ENCODE results near the gene VAV2. TPM values are rescaled to one million over a fixed set of nuclear protein-coding genes. Genes with fewer than 3 reads are reported as not detected.
A peak's percentile ranks its signal among the peaks of the same experiment; 100 is the strongest.

The VAV2 gene
- polyA plus RNA-seq, 1 of the 3 experiments (the other 2 are of a cell fraction): 14.9 TPM

- Histone ChIP-seq H4K20me1 (ENCODE audit: insufficient read depth) (peaks cover 31% of the 10 kb centered on the region; the same call in 1 of the 2 replicates), H3K27ac (ENCODE audit: low read depth in 2 of 2, low read length in 1 of 2) (peak overlapping the region in 1 of 2 experiments; percentile 8; a peak in 1 of 4 replicates), H3K4me2 (no peak overlapping the region), H3K9ac (no peak overlapping the region), H3F3A (replicated peaks; ENCODE audit: insufficient read depth) (no peaks in the 10 kb centered on the region), H3K27me3 (ENCODE audit: insufficient read depth) (no peaks in the 10 kb centered on the region), H3K4me3 (ENCODE audit: low read depth in 2 of 2, low read length in 1 of 2) (no peak overlapping the region), H3K79me2 (ENCODE audit: insufficient read depth) (peaks cover 71% of the 10 kb centered on the region; the same call in 1 of the 2 replicates), H3K9me2 (no peaks in the 10 kb centered on the region), H3K9me3 (no peaks in the 10 kb centered on the region), H3K36me3 (replicated peaks in 1 of 2; ENCODE audit: control insufficient read depth in 1 of 2, insufficient read depth in 2 of 2, low read length in 1 of 2) (no peaks in the 10 kb centered on the region), H2AFZ (ENCODE audit: low read depth) (no peak overlapping the region), H3K4me1 (ENCODE audit: control insufficient read depth in 1 of 2, insufficient read depth in 2 of 2, low read depth in 1 of 2, low read length in 1 of 2) (peaks cover 0 to 49% of the 10 kb centered on the region in 2 experiments; a peak in 1 of 4 replicates)
- ChIA-PET POLR2A (no interaction called here), CTCF (interaction anchor here (1.4 kb wide), 1 partner anchor 145 kb away, joined by 6 read pairs; no protein-coding TSS in a partner anchor)
- no peak for DNase-seq
- no peak for TF ChIP-seq PBX3 (IDR thresholded peaks at IDR 0.05)
- no peak for TF ChIP-seq SMC3 (IDR thresholded peaks at IDR 0.05; ENCODE audit: low read depth, low read length)
- no peak for TF ChIP-seq MAX (IDR thresholded peaks at IDR 0.05; ENCODE audit: low read depth)
- no peak for TF ChIP-seq RXRA (IDR thresholded peaks at IDR 0.05; ENCODE audit: borderline replicate concordance, low read depth)
- TF ChIP-seq RAD21 (IDR thresholded peaks at IDR 0.05; ENCODE audit: low read length): no peak
- TF ChIP-seq FOSL2 (IDR thresholded peaks at IDR 0.05; ENCODE audit: borderline replicate concordance, low read depth): no peak
- TF ChIP-seq YY1 (IDR thresholded peaks at IDR 0.05; ENCODE audit: low read depth): no peak
- TF ChIP-seq IRF3 (IDR thresholded peaks at IDR 0.05; ENCODE audit: low read depth, low read length): no peak
- no peak for TF ChIP-seq CTCF (IDR thresholded peaks at IDR 0.05)
- no peak for TF ChIP-seq USF2 (IDR thresholded peaks at IDR 0.05; ENCODE audit: borderline replicate concordance, low read depth, low read length)
- TF ChIP-seq USF1 (IDR thresholded peaks at IDR 0.05; ENCODE audit: borderline replicate concordance, low read depth): no peak
- TF ChIP-seq REST (IDR thresholded peaks at IDR 0.05; ENCODE audit: low read depth, low read length): no peak
- no peak for TF ChIP-seq TEAD4 (IDR thresholded peaks at IDR 0.05; ENCODE audit: borderline replicate concordance, insufficient read depth)
- TF ChIP-seq POLR2AphosphoS5 (IDR thresholded peaks at IDR 0.05; ENCODE audit: low read depth, low read length): no peak
- TF ChIP-seq NFIC (IDR thresholded peaks at IDR 0.05; ENCODE audit: borderline replicate concordance): no peak
- no peak for TF ChIP-seq EZH2phosphoT487 (IDR thresholded peaks at IDR 0.05; ENCODE audit: borderline replicate concordance, low read depth)
- no peak for TF ChIP-seq TCF12 (IDR thresholded peaks at IDR 0.05)
- no peak for TF ChIP-seq MEF2A (IDR thresholded peaks at IDR 0.05; ENCODE audit: borderline replicate concordance, low read depth)
- TF ChIP-seq ZBTB33 (IDR thresholded peaks at IDR 0.05; ENCODE audit: borderline replicate concordance, low read depth): no peak
- WGBS (ENCODE audit: low lambda C conversion rate): 94% methylated on average over 15 of the region's 19 CpGs
Observed at GRCh38 chr9:133848471-133849109, 143.5 kb downstream of the VAV2 start.

All from SK-N-SH (cell line).